Endodermal cell (in vitro differentiated cells): ENCODE results near the gene SNCAIP. TPM values are rescaled to one million over a fixed set of nuclear protein-coding genes. Genes with fewer than 3 reads are reported as not detected.
A peak's percentile ranks its signal among the peaks of the same experiment; 100 is the strongest.

ENCODE experiments used
- DNase-seq: peaks from one replicate; pipeline ENCODE4 v3.0.0-alpha.2; 2017
- H3K27ac ChIP-seq: 2 replicates; pipeline ENCODE4 v1.5.1; 2013; ENCODE audit warnings: mild to moderate bottlenecking, low read depth, low read length, moderate library complexity
- H3K27me3 ChIP-seq: 2 replicates; pipeline ENCODE4 v1.6.1; 2013; ENCODE audit warnings: mild to moderate bottlenecking, low read length, moderate library complexity; ENCODE audit not compliant: insufficient read depth, control insufficient read depth, poor library complexity, severe bottlenecking
- H3K36me3 ChIP-seq: 2 replicates; pipeline ENCODE4 v1.7.0; 2013; ENCODE audit warnings: mild to moderate bottlenecking, low read length, moderate library complexity; ENCODE audit not compliant: control insufficient read depth, insufficient read depth
- H3K4me1 ChIP-seq: one replicate; pipeline ENCODE4 v1.7.0; 2013; ENCODE audit warnings: low read length; ENCODE audit not compliant: control insufficient read depth, insufficient read depth
- H3K4me3 ChIP-seq: 2 replicates; pipeline ENCODE4 v1.5.1; 2013; ENCODE audit warnings: mild to moderate bottlenecking, low read length, moderate library complexity
- H3K9ac ChIP-seq: 2 replicates; pipeline ENCODE4 v1.6.1; 2013; ENCODE audit warnings: mild to moderate bottlenecking, low read length, moderate library complexity; ENCODE audit not compliant: poor library complexity, severe bottlenecking; ENCODE audit errors: extremely low read depth
- H3K9me3 ChIP-seq: 2 replicates; pipeline ENCODE4 v1.6.1; 2013; ENCODE audit warnings: mild to moderate bottlenecking, low read length, moderate library complexity; ENCODE audit not compliant: control insufficient read depth
- H3K27ac Mint-ChIP-seq: 2 replicates; pipeline ENCODE4 v1.8.0; 2020; ENCODE audit warnings: mixed read lengths
- H3K27me3 Mint-ChIP-seq: 2 replicates; pipeline ENCODE4 v1.8.0; 2021; ENCODE audit warnings: mild to moderate bottlenecking, mixed read lengths; ENCODE audit not compliant: insufficient read depth
- H3K36me3 Mint-ChIP-seq: 2 replicates; pipeline ENCODE4 v1.8.0; 2020; ENCODE audit warnings: low read depth, mixed read lengths
- H3K4me1 Mint-ChIP-seq: 2 replicates; pipeline ENCODE4 v1.8.0; 2020; ENCODE audit warnings: mixed read lengths
- H3K4me3 Mint-ChIP-seq: 2 replicates; pipeline ENCODE4 v1.8.0; 2020; ENCODE audit warnings: mild to moderate bottlenecking, moderate library complexity, mixed read lengths
- H3K9me3 Mint-ChIP-seq: 2 replicates; pipeline ENCODE4 v1.8.0; 2020; ENCODE audit warnings: mild to moderate bottlenecking, mixed read lengths
- WGBS, 2 experiments: methylation state at CpG; one replicate each; pipeline versions ENCODE4 v1.1.5 to v1.1.7; 2013; ENCODE audit warnings: missing lambda C conversion rate in 2 of 2, mixed read lengths in 1 of 2; ENCODE audit not compliant: insufficient coverage in 1 of 2, insufficient read length in 1 of 2; 5-methylcytosine and 5-hydroxymethylcytosine counted together
- total RNA-seq, 2 donors: library from RNA; stranded (reverse); fragmentation: NEBNext Ultra II Directional in 1 of 2; extraction: Animal tissue kit (Norgen Biotek cat#: 25700) in 1 of 2; gene quantifications; 2 replicates in 1 of 2; 3 replicates in 1 of 2; pipeline ENCODE4 v1.2.1, GENCODE V29; 2021
- TF ChIP-seq, protein P1 (sequence below): fragments of 200-600 bp; sonication (generic); conservative IDR thresholded peaks from 2 replicates; pipeline ENCODE4 v1.5.0; 2021; ENCODE audit warnings: antibody characterized with exemption, mild to moderate bottlenecking

Gene SNCAIP
- total RNA-seq, 2 donors from 2014 or later: 1.4 to 2.1 TPM

DNA sequence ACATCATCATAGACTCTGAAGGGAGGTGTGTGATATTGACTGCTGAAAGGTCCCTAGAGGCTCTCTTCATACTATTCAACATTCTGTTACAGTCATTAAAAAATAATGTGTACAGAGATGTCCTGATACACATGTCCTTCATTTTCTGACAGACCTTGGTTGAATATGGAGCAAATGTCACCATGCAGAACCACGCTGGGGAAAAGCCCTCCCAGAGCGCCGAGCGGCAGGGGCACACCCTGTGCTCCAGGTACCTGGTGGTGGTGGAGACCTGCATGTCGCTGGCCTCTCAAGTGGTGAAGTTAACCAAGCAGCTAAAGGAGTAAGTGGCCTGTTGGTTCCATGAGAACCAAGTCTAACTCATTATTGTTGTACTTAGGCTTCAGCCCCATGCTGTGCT lies 132.4 kb downstream of the SNCAIP start:
- 97 to 100% methylated on average over 5 of the region's 5 CpGs for WGBS, 2 experiments
- H3K27me3 ChIP-seq: no peaks in the 10 kb centered on the region
- Mint-ChIP-seq H3K9me3 (no peaks in the 10 kb centered on the region), H3K4me1 (peaks cover 27% of the 10 kb centered on the region), H3K4me3 (no peak overlapping the region), H3K27me3 (no peaks in the 10 kb centered on the region), H3K27ac (no peak overlapping the region), H3K36me3 (no peaks in the 10 kb centered on the region)
- no peak overlapping the region for H3K4me3 ChIP-seq
- H3K9me3 ChIP-seq: no peaks in the 10 kb centered on the region
- TF ChIP-seq, protein P1, sequence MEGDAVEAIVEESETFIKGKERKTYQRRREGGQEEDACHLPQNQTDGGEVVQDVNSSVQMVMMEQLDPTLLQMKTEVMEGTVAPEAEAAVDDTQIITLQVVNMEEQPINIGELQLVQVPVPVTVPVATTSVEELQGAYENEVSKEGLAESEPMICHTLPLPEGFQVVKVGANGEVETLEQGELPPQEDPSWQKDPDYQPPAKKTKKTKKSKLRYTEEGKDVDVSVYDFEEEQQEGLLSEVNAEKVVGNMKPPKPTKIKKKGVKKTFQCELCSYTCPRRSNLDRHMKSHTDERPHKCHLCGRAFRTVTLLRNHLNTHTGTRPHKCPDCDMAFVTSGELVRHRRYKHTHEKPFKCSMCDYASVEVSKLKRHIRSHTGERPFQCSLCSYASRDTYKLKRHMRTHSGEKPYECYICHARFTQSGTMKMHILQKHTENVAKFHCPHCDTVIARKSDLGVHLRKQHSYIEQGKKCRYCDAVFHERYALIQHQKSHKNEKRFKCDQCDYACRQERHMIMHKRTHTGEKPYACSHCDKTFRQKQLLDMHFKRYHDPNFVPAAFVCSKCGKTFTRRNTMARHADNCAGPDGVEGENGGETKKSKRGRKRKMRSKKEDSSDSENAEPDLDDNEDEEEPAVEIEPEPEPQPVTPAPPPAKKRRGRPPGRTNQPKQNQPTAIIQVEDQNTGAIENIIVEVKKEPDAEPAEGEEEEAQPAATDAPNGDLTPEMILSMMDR: no peak
- peaks cover 10% of the 10 kb centered on the region for H3K4me1 ChIP-seq
- H3K9ac ChIP-seq: no peak overlapping the region
- H3K27ac ChIP-seq: no peak overlapping the region
- DNase-seq: no peak
- no peaks in the 10 kb centered on the region for H3K36me3 ChIP-seq

DNA sequence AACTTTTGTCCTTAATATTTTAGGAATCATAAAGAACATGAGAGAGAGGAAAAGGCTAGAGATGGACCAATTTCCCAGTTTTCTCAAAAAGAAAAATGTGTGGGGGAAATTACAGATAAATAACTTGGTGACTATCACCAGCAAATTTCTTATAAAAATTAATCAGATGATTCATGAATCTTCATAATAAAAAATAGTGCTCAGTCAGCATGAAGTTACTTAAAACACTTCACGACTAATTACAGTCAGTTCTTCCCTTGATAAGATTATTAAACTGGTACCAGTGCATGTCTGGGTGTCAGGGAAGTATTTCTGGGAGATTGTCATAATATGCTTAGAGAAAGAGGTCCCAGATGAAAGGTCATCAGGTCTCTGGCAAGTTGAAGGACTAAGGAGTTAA lies 133.0 kb downstream of the SNCAIP start:
- Histone ChIP-seq H3K9ac (no peak overlapping the region), H3K27ac (no peak overlapping the region), H3K27me3 (no peaks in the 10 kb centered on the region), H3K4me3 (no peak overlapping the region), H3K9me3 (no peaks in the 10 kb centered on the region), H3K4me1 (peaks cover 7% of the 10 kb centered on the region), H3K36me3 (no peaks in the 10 kb centered on the region)
- TF ChIP-seq, protein P1: no peak
- Mint-ChIP-seq H3K9me3 (no peaks in the 10 kb centered on the region), H3K4me1 (peaks cover 24% of the 10 kb centered on the region), H3K36me3 (no peaks in the 10 kb centered on the region), H3K27ac (no peak overlapping the region), H3K27me3 (no peaks in the 10 kb centered on the region), H3K4me3 (no peak overlapping the region)
- WGBS, 2 experiments: 92% methylated on average over 1 of the region's 1 CpG; no CpG with 5 or more reads in 1 of the 2 experiments
- DNase-seq: no peak

GRCh38 chr5:122447072-122447471 lies 135.0 kb downstream of the SNCAIP start:
- Histone ChIP-seq H3K9me3 (no peaks in the 10 kb centered on the region), H3K4me1 (peaks cover 6% of the 10 kb centered on the region), H3K27me3 (no peaks in the 10 kb centered on the region), H3K27ac (no peak overlapping the region), H3K36me3 (no peaks in the 10 kb centered on the region), H3K9ac (no peak overlapping the region), H3K4me3 (no peak overlapping the region)
- TF ChIP-seq, protein P1: peak; percentile 46
- H3K27me3 Mint-ChIP-seq: no peaks in the 10 kb centered on the region
- no peaks in the 10 kb centered on the region for H3K36me3 Mint-ChIP-seq
- 91 to 100% methylated on average over 3 of the region's 3 CpGs for WGBS, 2 experiments
- no peaks in the 10 kb centered on the region for H3K9me3 Mint-ChIP-seq
- H3K4me3 Mint-ChIP-seq: no peak overlapping the region
- DNase-seq: peak; percentile 42
- H3K4me1 Mint-ChIP-seq: peaks cover 14% of the 10 kb centered on the region
- no peak overlapping the region for H3K27ac Mint-ChIP-seq
